ENCODE measurements around the gene AGRP. TPM values are rescaled to one million over a fixed set of nuclear protein-coding genes. Genes with fewer than 3 reads are reported as not detected.

AGRP gene
- total and polyA plus RNA-seq, 11 donors, result not detected

- 68 to 73% (median 71%) methylated on average over 4 of the region's 4 CpGs for WGBS, 4 donors
- Histone ChIP-seq H3K4me3 (no peak overlapping the region), H3K27me3 (no peaks in the 10 kb centered on the region), H3K27ac (no peak overlapping the region), H3K36me3 (no peaks in the 10 kb centered on the region), H3K4me1 (peaks cover 0 to 36% (median 7%) of the 10 kb centered on the region in 12 donors), H3K9me3 (no peaks in the 10 kb centered on the region)
- DNase-seq (no peak), ATAC-seq (no peak)
- no peak for TF ChIP-seq POLR2A (IDR thresholded peaks at IDR 0.05)
- TF ChIP-seq CTCF (IDR thresholded peaks at IDR 0.05), result no peak
- intact Hi-C loops (cut with DNase I), result loop anchor here in 4 of 10 donors (2.0 to 10.0 kb wide), 4 partner anchors 37 to 296 kb away; partner anchors contain the start of genes AGRP (in 3 of the 4) and ATP6V0D1 (in 3 of the 4)
Measured at GRCh38 chr16:67519242-67519641, 35.9 kb upstream of the AGRP start.

- Histone ChIP-seq H3K27ac (no peak overlapping the region), H3K4me3 (no peak overlapping the region), H3K36me3 (no peaks in the 10 kb centered on the region), H3K9me3 (no peaks in the 10 kb centered on the region), H3K4me1 (peaks cover 0 to 42% (median 8%) of the 10 kb centered on the region in 12 donors), H3K27me3 (no peaks in the 10 kb centered on the region)
- DNase-seq (no peak), ATAC-seq (no peak)
- TF ChIP-seq POLR2A (IDR thresholded peaks at IDR 0.05) (no peak), CTCF (IDR thresholded peaks at IDR 0.05) (no peak)
- intact Hi-C loops (cut with DNase I), result loop anchor here in 4 of 10 donors (2.0 to 10.0 kb wide), 4 partner anchors 36 to 296 kb away; partner anchors contain the start of genes AGRP (in 3 of the 4) and ATP6V0D1 (in 3 of the 4)
- 75 to 92% (median 87%) methylated on average over 7 to 8 of the region's 8 CpGs for WGBS, 4 donors
Measured at GRCh38 chr16:67518676-67519075, 35.3 kb upstream of the AGRP start.

- H3K36me3 ChIP-seq, result no peaks in the 10 kb centered on the region
- intact Hi-C loops (cut with DNase I), result loop anchor here in 4 of 10 donors (2.0 to 10.0 kb wide), 5 partner anchors 21 to 297 kb away; partner anchors contain the start of genes AGRP (in 3 of the 4) and ATP6V0D1 (in 3 of the 4)
- H3K27ac ChIP-seq, result no peak overlapping the region
- no peak for ATAC-seq
- no peaks in the 10 kb centered on the region for H3K9me3 ChIP-seq
- no peaks in the 10 kb centered on the region for H3K27me3 ChIP-seq
- 76 to 85% (median 83%) methylated on average over 11 of the region's 11 CpGs for whole genome bisulfite sequencing, 4 donors
- no peak overlapping the region for H3K4me3 ChIP-seq
- TF ChIP-seq CTCF (IDR thresholded peaks at IDR 0.05) (no peak), POLR2A (IDR thresholded peaks at IDR 0.05) (no peak)
- no peak for DNase-seq
- peaks cover 0 to 44% (median 8%) of the 10 kb centered on the region in 12 donors for H3K4me1 ChIP-seq
Measured at GRCh38 chr16:67517661-67518423, 34.5 kb upstream of the AGRP start.

GRCh38 chr16:67517155-67517445 is 33.8 kb upstream of the AGRP start:
- intact Hi-C loops (cut with DNase I), result loop anchor here in 4 of 10 donors (2.0 to 10.0 kb wide), 4 partner anchors 20 to 298 kb away; partner anchors contain the start of genes AGRP (in 3 of the 4) and ATP6V0D1 (in 3 of the 4)
- WGBS, 4 donors, result 83 to 93% (median 88%) methylated on average over 3 of the region's 3 CpGs
- Histone ChIP-seq H3K4me3 (no peak overlapping the region), H3K27me3 (no peaks in the 10 kb centered on the region), H3K4me1 (peaks cover 0 to 44% (median 8%) of the 10 kb centered on the region in 12 donors), H3K36me3 (no peaks in the 10 kb centered on the region), H3K27ac (peak overlapping the region in 1 of 12 donors; percentile 17), H3K9me3 (no peaks in the 10 kb centered on the region)
- no peak for DNase-seq
- TF ChIP-seq POLR2A (IDR thresholded peaks at IDR 0.05), result no peak
- no peak for TF ChIP-seq CTCF (IDR thresholded peaks at IDR 0.05)
- ATAC-seq, result no peak

Data from heart left ventricle (tissue), 16 donors.